GM19193 (cell line): ENCODE results near the gene THSD4.

Experiments used
- POLR2A ChIP-seq: IDR thresholded peaks from 4 replicates; pipeline ENCODE4 v1.6.1; 2011; ENCODE audit not compliant: insufficient read depth, insufficient read length; ENCODE audit errors: extremely low read depth

The THSD4 gene

GRCh38 chr15:71252044-71252739, 136.9 kb downstream of the THSD4 start:
- TF ChIP-seq POLR2A: no peak

- TF ChIP-seq POLR2A: no peak
Measured at GRCh38 chr15:71252740-71253047, 137.4 kb downstream of the THSD4 start.

- TF ChIP-seq POLR2A: no peak
Measured at GRCh38 chr15:71254491-71254890, 139.2 kb downstream of the THSD4 start.

GRCh38 chr15:71256934-71257664, 141.8 kb downstream of the THSD4 start:
- TF ChIP-seq POLR2A: no peak

GRCh38 chr15:71259866-71260265, 144.6 kb downstream of the THSD4 start:
- no peak for TF ChIP-seq POLR2A

- no peak for TF ChIP-seq POLR2A
Measured at GRCh38 chr15:71261418-71261817, 146.1 kb downstream of the THSD4 start.

GRCh38 chr15:71261909-71262308, 146.6 kb downstream of the THSD4 start:
- no peak for TF ChIP-seq POLR2A

GRCh38 chr15:71262599-71262998, 147.3 kb downstream of the THSD4 start:
- TF ChIP-seq POLR2A: no peak

GRCh38 chr15:71271327-71271726, 156.1 kb downstream of the THSD4 start:
- TF ChIP-seq POLR2A: no peak

- TF ChIP-seq POLR2A: no peak
Measured at GRCh38 chr15:71272932-71273331, 157.7 kb downstream of the THSD4 start.

- TF ChIP-seq POLR2A: no peak
Measured at GRCh38 chr15:71273731-71274447, 158.6 kb downstream of the THSD4 start.

GRCh38 chr15:71274448-71274798, 159.2 kb downstream of the THSD4 start:
- TF ChIP-seq POLR2A: no peak

- TF ChIP-seq POLR2A: no peak
Measured at GRCh38 chr15:71275098-71275497, 159.8 kb downstream of the THSD4 start.

- no peak for TF ChIP-seq POLR2A
Measured at GRCh38 chr15:71275566-71276335, 160.5 kb downstream of the THSD4 start.

GRCh38 chr15:71276336-71276665, 161.0 kb downstream of the THSD4 start:
- no peak for TF ChIP-seq POLR2A
